BLaER1 treated with 17β-estradiol and CSF1 and Interleukin-3, amounts not matched to agents 10 nM and 100 nM (cell line): ENCODE results near the gene WDR17.
"Not testable (repeated sequence)": the region's sequence is repeated elsewhere in the genome, so short reads cannot be mapped to it uniquely, and the experiment has no call there.

Experiments
- H3K27ac ChIP-seq, 11 experiments: shearing (Covaris generic); formaldehyde crosslinking; 2 replicates each; pipeline ENCODE4 v1.8.1; 2022
- H3K27me3 ChIP-seq, 11 experiments: shearing (Covaris generic); formaldehyde crosslinking; 2 replicates each; pipeline ENCODE4 v1.8.1; 2022
- H3K36me3 ChIP-seq, 11 experiments: shearing (Covaris generic); formaldehyde crosslinking; 2 replicates each; pipeline ENCODE4 v1.8.1; 2022
- H3K4me1 ChIP-seq, 10 experiments: shearing (Covaris generic); formaldehyde crosslinking; 2 replicates each; pipeline ENCODE4 v1.8.1; 2022
- H3K4me2 ChIP-seq, 11 experiments: shearing (Covaris generic); formaldehyde crosslinking; 2 replicates each; pipeline ENCODE4 v1.8.1; 2022
- H3K4me3 ChIP-seq, 10 experiments: shearing (Covaris generic); formaldehyde crosslinking; 2 replicates each; pipeline ENCODE4 v1.8.1; 2022
- H3K9ac ChIP-seq, 11 experiments: shearing (Covaris generic); formaldehyde crosslinking; 2 replicates each; pipeline ENCODE4 v1.8.1; 2022
- H3K9me3 ChIP-seq, 11 experiments: shearing (Covaris generic); formaldehyde crosslinking; replicated peaks in 1 of 11; 2 replicates each; pipeline ENCODE4 v1.8.1; 2022
- H4K20me1 ChIP-seq, 11 experiments: shearing (Covaris generic); formaldehyde crosslinking; 2 replicates each; pipeline ENCODE4 v1.8.1; 2022
- Cebpa-rat ChIP-seq, 11 experiments: shearing (Covaris generic); IDR thresholded peaks; 2 replicates each; pipeline ENCODE4 v1.8.1; 2022

WDR17 gene

GRCh38 chr4:176195184-176195978, 129.7 kb downstream of the WDR17 start, which contains the start of gene SPATA4:
Gene SPATA4, minus strand, starts transcription at chr4:176195585. Its CDS starts 23 bp downstream, at chr4:176195562.
- Histone ChIP-seq H3K9ac (peak within 1 kb of the TSS; percentile 60 to 77 (median 69)), H3K9me3 (no peaks in the 10 kb centered on the region), H3K4me1 (peaks cover 0 to 16% (median 13%) of the 10 kb centered on the region in 10 experiments; a peak in 14 of 20 replicates)

DNA sequence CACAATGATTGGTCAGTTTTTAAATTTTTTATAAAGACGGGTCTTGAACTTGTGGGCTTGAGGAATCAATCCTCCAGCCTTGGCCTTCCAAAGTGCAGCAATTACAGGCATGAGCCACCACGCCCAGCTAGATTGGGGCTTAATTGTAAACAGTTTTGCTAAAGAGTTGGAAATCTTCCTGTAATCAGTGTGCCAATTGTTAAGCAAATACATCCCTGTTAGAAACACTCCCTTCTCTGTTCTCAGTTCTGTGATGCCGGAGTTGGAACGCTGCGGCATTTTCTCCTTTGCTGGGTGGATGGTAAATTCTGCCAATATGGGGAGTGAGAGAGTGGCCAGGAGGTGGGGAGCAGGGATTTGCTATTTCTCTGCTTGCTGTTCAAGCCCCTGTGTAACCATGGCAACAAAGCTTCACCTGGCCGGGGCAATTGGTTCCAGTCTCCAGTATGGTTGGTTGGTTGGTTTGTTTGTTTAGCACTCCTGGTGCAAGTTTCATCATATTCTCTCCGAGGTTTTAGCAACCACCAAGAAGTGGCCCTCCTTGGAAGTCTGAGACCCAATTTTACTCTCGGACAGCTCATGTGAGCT, 132.8 kb downstream of the WDR17 start:
- no peaks in the 10 kb centered on the region for H3K36me3 ChIP-seq
- H3K27me3 ChIP-seq = no peaks in the 10 kb centered on the region
- H3K9ac ChIP-seq = no peak overlapping the region
- H4K20me1 ChIP-seq = no peaks in the 10 kb centered on the region
- TF ChIP-seq Cebpa-rat (IDR thresholded peaks at IDR 0.05) = no peak
- peaks cover 0 to 16% (median 13%) of the 10 kb centered on the region in 10 experiments; a peak in 14 of 20 replicates for H3K4me1 ChIP-seq
- no peak overlapping the region for H3K4me2 ChIP-seq
- H3K9me3 ChIP-seq = no peaks in the 10 kb centered on the region
- H3K27ac ChIP-seq = no peak overlapping the region
- H3K4me3 ChIP-seq = no peak overlapping the region

More at GRCh38 chr4:176195184-176195978, 129.7 kb downstream of the WDR17 start, which contains the start of gene SPATA4:
- no peaks in the 10 kb centered on the region for H3K36me3 ChIP-seq
- H3K27ac ChIP-seq = peak within 1 kb of the TSS; percentile 34 to 74 (median 63); a peak in 19 of 22 replicates
- peak within 1 kb of the TSS; percentile 81 to 96 (median 88) for H3K4me2 ChIP-seq
- peak within 1 kb of the TSS; percentile 57 to 71 (median 64) for H3K4me3 ChIP-seq
- H4K20me1 ChIP-seq = no peaks in the 10 kb centered on the region
- TF ChIP-seq Cebpa-rat (IDR thresholded peaks at IDR 0.05) = no peak
- H3K27me3 ChIP-seq = no peaks in the 10 kb centered on the region

GRCh38 chr4:176205299-176205698, 139.7 kb downstream of the WDR17 start:
- Histone ChIP-seq H3K4me1 (peaks cover 0 to 1% (median 0%) of the 10 kb centered on the region in 10 experiments; a peak in 2 of 20 replicates), H3K4me3 (no peak overlapping the region), H3K27me3 (no peaks in the 10 kb centered on the region), H4K20me1 (no peaks in the 10 kb centered on the region), H3K27ac (no peak overlapping the region), H3K36me3 (no peaks in the 10 kb centered on the region), H3K9ac (no peak overlapping the region), H3K4me2 (no peak overlapping the region), H3K9me3 (no peaks in the 10 kb centered on the region)
- TF ChIP-seq Cebpa-rat (IDR thresholded peaks at IDR 0.05) = no peak

DNA sequence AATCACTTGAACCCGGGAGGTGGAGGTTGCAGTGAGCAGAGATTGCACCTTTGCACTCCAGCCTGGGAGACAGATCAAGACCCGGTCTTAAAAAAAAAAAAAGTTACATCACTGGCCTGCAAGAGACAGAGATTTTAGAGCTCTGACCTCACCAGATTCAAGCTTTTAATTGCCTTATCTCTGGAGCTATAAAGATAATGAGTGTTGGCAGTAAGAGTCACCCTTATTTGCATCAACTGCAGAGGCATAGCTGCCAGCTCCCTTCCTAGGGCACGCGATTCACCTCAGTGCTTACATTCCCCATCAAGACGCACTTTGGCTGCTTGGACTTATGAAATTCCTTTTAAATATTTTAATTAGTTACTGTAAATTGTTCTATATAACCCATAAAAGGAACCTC, 142.2 kb downstream of the WDR17 start:
- no peak for TF ChIP-seq Cebpa-rat (IDR thresholded peaks at IDR 0.05)
- H4K20me1 ChIP-seq = no peaks in the 10 kb centered on the region

GRCh38 chr4:176209535-176209934, 143.9 kb downstream of the WDR17 start:
- Histone ChIP-seq H4K20me1 (no peaks in the 10 kb centered on the region), H3K36me3 (no peaks in the 10 kb centered on the region), H3K27me3 (no peaks in the 10 kb centered on the region), H3K4me3 (no peak overlapping the region), H3K9me3 (peaks cover 0 to 14% (median 9%) of the 10 kb centered on the region in 11 experiments; a peak in 13 of 22 replicates), H3K9ac (no peak overlapping the region), H3K4me1 (peaks cover 0 to 7% (median 0%) of the 10 kb centered on the region in 10 experiments; a peak in 2 of 20 replicates), H3K4me2 (no peak overlapping the region), H3K27ac (no peak overlapping the region)
- TF ChIP-seq Cebpa-rat (IDR thresholded peaks at IDR 0.05) = no peak

More for the DNA sequence above, 142.2 kb downstream of the WDR17 start:
- no peaks in the 10 kb centered on the region for H3K36me3 ChIP-seq
- no peaks in the 10 kb centered on the region for H3K27me3 ChIP-seq
- no peak overlapping the region for H3K4me3 ChIP-seq
- H3K4me2 ChIP-seq = no peak overlapping the region
- no peak overlapping the region for H3K27ac ChIP-seq
- H3K9me3 ChIP-seq = peaks cover 0 to 14% (median 9%) of the 10 kb centered on the region in 11 experiments; a peak in 13 of 22 replicates
- no peak overlapping the region for H3K9ac ChIP-seq
- H3K4me1 ChIP-seq = peaks cover 0 to 7% (median 0%) of the 10 kb centered on the region in 10 experiments; a peak in 2 of 20 replicates

- no peak for TF ChIP-seq Cebpa-rat (IDR thresholded peaks at IDR 0.05)
- peaks cover 0 to 14% (median 9%) of the 10 kb centered on the region in 11 experiments; a peak in 13 of 22 replicates for H3K9me3 ChIP-seq
- H3K4me2 ChIP-seq = no peak overlapping the region; a peak in 1 of 22 replicates
- no peak overlapping the region for H3K4me3 ChIP-seq
- H3K4me1 ChIP-seq = peaks cover 0 to 7% (median 0%) of the 10 kb centered on the region in 10 experiments; a peak in 2 of 20 replicates
- H3K27ac ChIP-seq = no peak overlapping the region
- no peaks in the 10 kb centered on the region for H4K20me1 ChIP-seq
- H3K27me3 ChIP-seq = no peaks in the 10 kb centered on the region
- H3K9ac ChIP-seq = no peak overlapping the region
- no peaks in the 10 kb centered on the region for H3K36me3 ChIP-seq
Observed at GRCh38 chr4:176210101-176210500, 144.5 kb downstream of the WDR17 start.

GRCh38 chr4:176210579-176211296, 145.1 kb downstream of the WDR17 start:
- Histone ChIP-seq H4K20me1 (no peaks in the 10 kb centered on the region), H3K9me3 (peaks cover 0 to 14% (median 9%) of the 10 kb centered on the region in 11 experiments; a peak in 13 of 22 replicates), H3K9ac (no peak overlapping the region), H3K27ac (no peak overlapping the region), H3K36me3 (no peaks in the 10 kb centered on the region), H3K4me1 (peaks cover 0 to 7% (median 0%) of the 10 kb centered on the region in 10 experiments; a peak in 2 of 20 replicates), H3K4me3 (no peak overlapping the region), H3K4me2 (no peak overlapping the region; a peak in 1 of 22 replicates), H3K27me3 (no peaks in the 10 kb centered on the region)
- no peak for TF ChIP-seq Cebpa-rat (IDR thresholded peaks at IDR 0.05)

DNA sequence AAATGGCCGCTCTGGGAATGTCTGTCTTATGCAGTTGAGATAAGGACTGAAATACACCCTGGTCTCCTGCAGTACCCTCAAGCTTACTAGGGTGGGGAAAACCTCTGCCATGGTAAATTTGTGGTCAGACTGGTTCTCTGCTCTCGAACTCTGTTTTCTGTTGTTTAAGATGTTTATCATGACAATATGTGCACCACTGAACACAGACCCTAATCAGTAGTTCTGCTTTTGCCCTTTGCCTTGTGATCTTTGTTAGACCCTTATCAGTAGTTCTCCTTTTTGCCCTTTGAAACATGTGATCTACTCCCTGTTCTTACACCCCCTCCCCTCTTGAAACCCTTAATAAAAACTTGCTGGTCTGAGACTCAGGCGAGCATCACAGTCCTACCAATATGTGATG, 146.7 kb downstream of the WDR17 start:
- peaks cover 0 to 14% (median 9%) of the 10 kb centered on the region in 11 experiments; a peak in 13 of 22 replicates for H3K9me3 ChIP-seq
- H3K4me2 ChIP-seq = not testable (repeated sequence)

DNA sequence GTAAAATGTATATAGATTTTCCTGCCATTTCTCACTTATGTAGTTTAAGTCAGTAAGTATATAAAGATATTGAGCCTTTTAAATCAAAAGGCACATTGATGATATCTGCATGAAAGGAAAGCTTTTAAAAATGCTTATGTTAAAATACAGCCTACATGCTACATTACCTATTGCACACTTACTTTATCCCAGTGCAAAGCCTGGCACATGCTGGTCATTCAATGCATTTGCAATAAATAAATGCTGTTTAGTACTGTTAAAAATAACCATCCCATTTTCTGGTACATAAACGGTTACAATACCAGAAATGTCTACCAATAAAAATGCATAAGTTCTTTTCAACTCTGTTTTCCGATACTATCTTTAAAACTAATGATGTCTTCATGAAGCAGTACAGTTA, 151.9 kb downstream of the WDR17 start:
- Histone ChIP-seq H3K4me3 (no peak overlapping the region), H3K36me3 (no peaks in the 10 kb centered on the region), H3K4me2 (no peak overlapping the region), H4K20me1 (no peaks in the 10 kb centered on the region), H3K27me3 (no peaks in the 10 kb centered on the region), H3K4me1 (no peaks in the 10 kb centered on the region), H3K27ac (no peak overlapping the region), H3K9ac (no peak overlapping the region), H3K9me3 (peaks cover 0 to 4% (median 2%) of the 10 kb centered on the region in 11 experiments; a peak in 12 of 22 replicates)
- TF ChIP-seq Cebpa-rat (IDR thresholded peaks at IDR 0.05) = no peak

More for the DNA sequence above, 146.7 kb downstream of the WDR17 start:
- H3K36me3 ChIP-seq, H3K4me3 ChIP-seq, H3K27me3 ChIP-seq, H3K9ac ChIP-seq, H4K20me1 ChIP-seq, H3K27ac ChIP-seq, H3K4me1 ChIP-seq: not testable (repeated sequence)
